WTC11 (cell line): ENCODE results near the gene JCHAIN. TPM values are rescaled to one million over a fixed set of nuclear protein-coding genes. Genes with fewer than 3 reads are reported as not detected.
"Not testable (repeated sequence)": the region's sequence is repeated elsewhere in the genome, so short reads cannot be mapped to it uniquely, and the experiment has no call there.

Experiments used
- ATAC-seq: fragments of 200-7000 bp; cut with Tn5 transposase; 2 replicates; pipeline ENCODE4 v1.10.0; 2021; ENCODE audit warnings: mild to moderate bottlenecking, moderate library complexity
- CTCF ChIA-PET: fragments of 300-600 bp; sonication (Branson Sonifier 250); formaldehyde crosslinking; loops from one replicate; lab custom pipeline; 2021; ENCODE audit warnings: antibody characterized with exemption; lab: Charles Lee
- POLR2A ChIA-PET: fragments of 350-600 bp; sonication (Branson Sonifier 250); formaldehyde crosslinking; loops from one replicate; lab custom pipeline; 2021; ENCODE audit warnings: antibody characterized with exemption; lab: Charles Lee
- DNase-seq: peaks from one replicate; pipeline ENCODE4 v3.0.0; 2021; ENCODE audit warnings: low spot score
- H3K27ac Mint-ChIP-seq: 2 replicates; pipeline ENCODE4 v1.8.0; 2021; ENCODE audit warnings: mixed read lengths
- H3K27me3 Mint-ChIP-seq: 2 replicates; pipeline ENCODE4 v1.8.0; 2021; ENCODE audit warnings: low read depth, mild to moderate bottlenecking, moderate library complexity, mixed read lengths
- H3K36me3 Mint-ChIP-seq: 2 replicates; pipeline ENCODE4 v1.8.0; 2021; ENCODE audit warnings: mixed read lengths
- H3K4me1 Mint-ChIP-seq: 2 replicates; pipeline ENCODE4 v1.8.0; 2022; ENCODE audit warnings: mixed read lengths
- H3K4me3 Mint-ChIP-seq: 2 replicates; pipeline ENCODE4 v1.8.0; 2021; ENCODE audit warnings: mild to moderate bottlenecking, moderate library complexity, mixed read lengths
- H3K9me3 Mint-ChIP-seq: 2 replicates; pipeline ENCODE4 v1.8.0; 2021; ENCODE audit warnings: mixed read lengths
- CDX4 ChIP-seq: fragments of 250-450 bp; sonication (Bioruptor Pico); IDR thresholded peaks from 2 replicates; pipeline ENCODE4 v1.9.0; 2021; ENCODE audit warnings: moderate library complexity, mild to moderate bottlenecking, inconsistent platforms, borderline replicate concordance
- CTCF ChIP-seq: fragments of 200-600 bp; IDR thresholded peaks from 2 replicates; pipeline ENCODE4 v1.8.0; 2022; ENCODE audit warnings: antibody characterized with exemption
- HMGA2 ChIP-seq: fragments of 250-450 bp; sonication (Bioruptor Pico); IDR thresholded peaks from 2 replicates; pipeline ENCODE4 v1.4.0; 2021; ENCODE audit warnings: mild to moderate bottlenecking, moderate library complexity
- KAT7 ChIP-seq: sonication (generic); formaldehyde crosslinking; IDR thresholded peaks from 2 replicates; pipeline ENCODE4 v1.8.1; 2023; ENCODE audit warnings: missing genetic modification reagents, mild to moderate bottlenecking, borderline replicate concordance
- MXD4 ChIP-seq: fragments of 250-450 bp; sonication (Bioruptor Pico); IDR thresholded peaks from 2 replicates; pipeline ENCODE4 v1.8.0; 2021; ENCODE audit warnings: mild to moderate bottlenecking, moderate library complexity, borderline replicate concordance
- MYBL2 ChIP-seq: sonication (generic); formaldehyde crosslinking; IDR thresholded peaks from 2 replicates; pipeline ENCODE4 v1.8.1; 2023; ENCODE audit warnings: mild to moderate bottlenecking, moderate library complexity, missing genetic modification reagents
- NR2C2 ChIP-seq: sonication (generic); formaldehyde crosslinking; IDR thresholded peaks from 2 replicates; pipeline ENCODE4 v1.8.0; 2022; ENCODE audit warnings: mild to moderate bottlenecking, missing genetic modification reagents
- SMAD3 ChIP-seq: sonication (generic); formaldehyde crosslinking; IDR thresholded peaks from 2 replicates; pipeline ENCODE4 v1.8.0; 2022; ENCODE audit warnings: missing genetic modification reagents, mild to moderate bottlenecking, borderline replicate concordance
- SMAD4 ChIP-seq: sonication (generic); formaldehyde crosslinking; IDR thresholded peaks from 2 replicates; pipeline ENCODE4 v1.8.0; 2022; ENCODE audit warnings: mild to moderate bottlenecking, missing genetic modification reagents
- SOX15 ChIP-seq: fragments of 250-450 bp; sonication (Bioruptor Pico); IDR thresholded peaks from 2 replicates; pipeline ENCODE4 v1.9.0; 2021; ENCODE audit warnings: mild to moderate bottlenecking
- TCF7 ChIP-seq: sonication (generic); formaldehyde crosslinking; IDR thresholded peaks from 2 replicates; pipeline ENCODE4 v1.8.0; 2022; ENCODE audit warnings: mild to moderate bottlenecking, low read depth, missing genetic modification reagents, moderate library complexity
- ZMAT4 ChIP-seq: fragments of 250-450 bp; sonication (Bioruptor Pico); IDR thresholded peaks from 2 replicates; pipeline ENCODE4 v1.9.0; 2021; ENCODE audit warnings: mild to moderate bottlenecking
- ZNF121 ChIP-seq: sonication (generic); formaldehyde crosslinking; IDR thresholded peaks from 2 replicates; pipeline ENCODE4 v1.8.0; 2023; ENCODE audit warnings: missing genetic modification reagents
- ZNF263 ChIP-seq: sonication (generic); formaldehyde crosslinking; IDR thresholded peaks from 2 replicates; pipeline ENCODE4 v1.8.1; 2022; ENCODE audit warnings: low read depth, mild to moderate bottlenecking, moderate library complexity, missing genetic modification reagents
- total RNA-seq: library from RNA; stranded (reverse); gene quantifications from 3 replicates; pipeline ENCODE4 v1.2.3, GENCODE V29; 2021
- TF ChIP-seq, protein P1 (sequence below): sonication (generic); formaldehyde crosslinking; IDR thresholded peaks from 2 replicates; pipeline ENCODE4 v1.8.1; 2023; ENCODE audit warnings: mild to moderate bottlenecking, missing genetic modification reagents, borderline replicate concordance
- TF ChIP-seq, protein P2 (sequence below): sonication (generic); formaldehyde crosslinking; IDR thresholded peaks from 2 replicates; pipeline ENCODE4 v1.8.1; 2023; ENCODE audit warnings: mild to moderate bottlenecking, missing genetic modification reagents, moderate library complexity

JCHAIN gene
- total RNA-seq, 1 experiment from 2014 or later = 0.68 TPM

- ATAC-seq (no peak), DNase-seq (no peak)
- Mint-ChIP-seq H3K27ac (no peak overlapping the region), H3K4me3 (no peak overlapping the region), H3K27me3 (no peaks in the 10 kb centered on the region), H3K9me3 (no peaks in the 10 kb centered on the region), H3K36me3 (no peaks in the 10 kb centered on the region), H3K4me1 (no peaks in the 10 kb centered on the region)
- POLR2A ChIA-PET = no interaction called here
- TF ChIP-seq HMGA2 (CRISPR knock-in tag) (no peak), SMAD3 (CRISPR knock-in tag) (no peak), ZMAT4 (CRISPR knock-in tag) (no peak), SOX15 (no peak), ZNF121 (CRISPR knock-in tag) (no peak), SMAD4 (no peak), MYBL2 (CRISPR knock-in tag) (no peak), TCF7 (CRISPR knock-in tag) (no peak), NR2C2 (CRISPR knock-in tag) (no peak), KAT7 (CRISPR knock-in tag) (no peak), CDX4 (no peak), ZNF263 (no peak), MXD4 (CRISPR knock-in tag) (no peak)
- TF ChIP-seq, protein P1, sequence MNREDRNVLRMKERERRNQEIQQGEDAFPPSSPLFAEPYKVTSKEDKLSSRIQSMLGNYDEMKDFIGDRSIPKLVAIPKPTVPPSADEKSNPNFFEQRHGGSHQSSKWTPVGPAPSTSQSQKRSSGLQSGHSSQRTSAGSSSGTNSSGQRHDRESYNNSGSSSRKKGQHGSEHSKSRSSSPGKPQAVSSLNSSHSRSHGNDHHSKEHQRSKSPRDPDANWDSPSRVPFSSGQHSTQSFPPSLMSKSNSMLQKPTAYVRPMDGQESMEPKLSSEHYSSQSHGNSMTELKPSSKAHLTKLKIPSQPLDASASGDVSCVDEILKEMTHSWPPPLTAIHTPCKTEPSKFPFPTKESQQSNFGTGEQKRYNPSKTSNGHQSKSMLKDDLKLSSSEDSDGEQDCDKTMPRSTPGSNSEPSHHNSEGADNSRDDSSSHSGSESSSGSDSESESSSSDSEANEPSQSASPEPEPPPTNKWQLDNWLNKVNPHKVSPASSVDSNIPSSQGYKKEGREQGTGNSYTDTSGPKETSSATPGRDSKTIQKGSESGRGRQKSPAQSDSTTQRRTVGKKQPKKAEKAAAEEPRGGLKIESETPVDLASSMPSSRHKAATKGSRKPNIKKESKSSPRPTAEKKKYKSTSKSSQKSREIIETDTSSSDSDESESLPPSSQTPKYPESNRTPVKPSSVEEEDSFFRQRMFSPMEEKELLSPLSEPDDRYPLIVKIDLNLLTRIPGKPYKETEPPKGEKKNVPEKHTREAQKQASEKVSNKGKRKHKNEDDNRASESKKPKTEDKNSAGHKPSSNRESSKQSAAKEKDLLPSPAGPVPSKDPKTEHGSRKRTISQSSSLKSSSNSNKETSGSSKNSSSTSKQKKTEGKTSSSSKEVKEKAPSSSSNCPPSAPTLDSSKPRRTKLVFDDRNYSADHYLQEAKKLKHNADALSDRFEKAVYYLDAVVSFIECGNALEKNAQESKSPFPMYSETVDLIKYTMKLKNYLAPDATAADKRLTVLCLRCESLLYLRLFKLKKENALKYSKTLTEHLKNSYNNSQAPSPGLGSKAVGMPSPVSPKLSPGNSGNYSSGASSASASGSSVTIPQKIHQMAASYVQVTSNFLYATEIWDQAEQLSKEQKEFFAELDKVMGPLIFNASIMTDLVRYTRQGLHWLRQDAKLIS (CRISPR knock-in tag) = no peak
- CTCF ChIA-PET = no interaction called here
Observed at GRCh38 chr4:70654605-70655011, 11.7 kb downstream of the JCHAIN start.

- Mint-ChIP-seq H3K27ac (no peak overlapping the region), H3K27me3 (no peaks in the 10 kb centered on the region)
- ATAC-seq = peak; percentile 84
- TF ChIP-seq, protein P2, sequence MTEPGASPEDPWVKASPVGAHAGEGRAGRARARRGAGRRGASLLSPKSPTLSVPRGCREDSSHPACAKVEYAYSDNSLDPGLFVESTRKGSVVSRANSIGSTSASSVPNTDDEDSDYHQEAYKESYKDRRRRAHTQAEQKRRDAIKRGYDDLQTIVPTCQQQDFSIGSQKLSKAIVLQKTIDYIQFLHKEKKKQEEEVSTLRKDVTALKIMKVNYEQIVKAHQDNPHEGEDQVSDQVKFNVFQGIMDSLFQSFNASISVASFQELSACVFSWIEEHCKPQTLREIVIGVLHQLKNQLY (CRISPR knock-in tag) = no peak
- TF ChIP-seq CTCF = 0 out of 2 replicates have a peak, but pooled peaks have one; percentile 15
- TF ChIP-seq, all 79 proteins: peak for 1
- CTCF ChIA-PET = interaction anchor here (0.5 to 1.3 kb wide), 13 partner anchors 38 to 715 kb away, joined by 3 to 9 read pairs (median 3); partner anchors contain the start of gene RUFY3
- no peak for DNase-seq
- H3K36me3 Mint-ChIP-seq = no peaks in the 10 kb centered on the region
- no peak overlapping the region for H3K4me3 Mint-ChIP-seq
- H3K9me3 Mint-ChIP-seq = no peaks in the 10 kb centered on the region
- POLR2A ChIA-PET = no interaction called here
- no peaks in the 10 kb centered on the region for H3K4me1 Mint-ChIP-seq
Observed at GRCh38 chr4:70651864-70652506, 14.3 kb downstream of the JCHAIN start.

DNA sequence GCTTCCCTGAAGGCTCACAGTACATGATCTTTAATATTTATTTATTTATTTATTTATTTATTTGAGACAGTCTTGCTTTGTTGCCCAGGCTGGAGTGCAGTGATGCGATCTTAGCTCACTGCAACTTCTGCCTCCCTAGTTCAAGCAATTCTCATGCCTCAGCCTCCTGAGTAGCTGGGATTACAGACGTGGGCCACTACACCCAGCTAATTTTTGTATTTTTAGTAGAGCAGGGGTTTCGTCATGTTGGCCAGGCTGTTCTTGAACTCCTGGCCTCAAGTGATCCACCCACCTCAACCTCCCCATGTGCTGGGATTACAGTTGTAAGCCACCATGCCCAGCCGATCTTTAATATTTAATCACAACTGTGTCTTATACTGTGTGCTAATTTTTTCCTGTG is 15.6 kb downstream of the JCHAIN start:
- H3K27me3 Mint-ChIP-seq, CTCF ChIA-PET, H3K27ac Mint-ChIP-seq, H3K4me3 Mint-ChIP-seq, H3K9me3 Mint-ChIP-seq, DNase-seq, POLR2A ChIA-PET, ATAC-seq, H3K4me1 Mint-ChIP-seq, H3K36me3 Mint-ChIP-seq: not testable (repeated sequence)
